Measurements from ENCODE around the gene GALNT10. TPM values are rescaled to one million over a fixed set of nuclear protein-coding genes. Genes with fewer than 3 reads are reported as not detected.

GALNT10 gene
- total RNA-seq, 4 donors from 2014 or later: 21.4 to 49.8 (median 44.7) TPM

- Histone ChIP-seq H3K27ac (replicated peaks in 1 of 4) (no peak overlapping the region), H3K4me3 (no peak overlapping the region), H3K9me3 (no peaks in the 10 kb centered on the region), H3K36me3 (peaks cover 0 to 13% (median 8%) of the 10 kb centered on the region in 4 donors), H3K27me3 (no peaks in the 10 kb centered on the region), H3K4me1 (peaks cover 30 to 72% (median 63%) of the 10 kb centered on the region in 4 donors)
- no peak for TF ChIP-seq EP300 (IDR thresholded peaks at IDR 0.05)
- no peak for TF ChIP-seq CTCF (IDR thresholded peaks at IDR 0.05)
- no peak for TF ChIP-seq POLR2AphosphoS5 (IDR thresholded peaks at IDR 0.05)
- no peak for TF ChIP-seq POLR2A (IDR thresholded peaks at IDR 0.05; ENCODE audit: low read depth)
- intact Hi-C loops (cut with DNase I): no loop called here
- DNase-seq (ENCODE audit: extremely low spot score): no peak
- WGBS: 44% methylated on average over 8 of the region's 8 CpGs
These were observed 6.6 kb downstream of the GALNT10 start for GRCh38 chr5:154196955-154197652.

GRCh38 chr5:154197801-154198491 is 7.4 kb downstream of the GALNT10 start:
- Histone ChIP-seq H3K4me3 (no peak overlapping the region), H3K36me3 (peaks cover 0 to 13% (median 8%) of the 10 kb centered on the region in 4 donors), H3K4me1 (peaks cover 32 to 70% (median 62%) of the 10 kb centered on the region in 4 donors), H3K27me3 (no peaks in the 10 kb centered on the region), H3K27ac (replicated peaks in 1 of 4) (no peak overlapping the region), H3K9me3 (no peaks in the 10 kb centered on the region)
- intact Hi-C loops (cut with DNase I): no loop called here
- no peak for TF ChIP-seq POLR2A (IDR thresholded peaks at IDR 0.05; ENCODE audit: low read depth)
- no peak for TF ChIP-seq POLR2AphosphoS5 (IDR thresholded peaks at IDR 0.05)
- TF ChIP-seq EP300 (IDR thresholded peaks at IDR 0.05): no peak
- no peak for TF ChIP-seq CTCF (IDR thresholded peaks at IDR 0.05)
- WGBS: 90% methylated on average over 8 of the region's 8 CpGs
- DNase-seq (ENCODE audit: extremely low spot score): no peak

GRCh38 chr5:154198611-154199230 is 8.2 kb downstream of the GALNT10 start:
- Histone ChIP-seq H3K4me1 (peaks cover 33 to 64% (median 58%) of the 10 kb centered on the region in 4 donors), H3K27ac (replicated peaks in 1 of 4) (no peak overlapping the region), H3K9me3 (no peaks in the 10 kb centered on the region), H3K27me3 (no peaks in the 10 kb centered on the region), H3K4me3 (no peak overlapping the region), H3K36me3 (peaks cover 0 to 13% (median 8%) of the 10 kb centered on the region in 4 donors)
- intact Hi-C loops (cut with DNase I): no loop called here
- TF ChIP-seq POLR2AphosphoS5 (IDR thresholded peaks at IDR 0.05): no peak
- no peak for TF ChIP-seq POLR2A (IDR thresholded peaks at IDR 0.05; ENCODE audit: low read depth)
- no peak for TF ChIP-seq CTCF (IDR thresholded peaks at IDR 0.05)
- TF ChIP-seq EP300 (IDR thresholded peaks at IDR 0.05): no peak
- WGBS: 61% methylated on average over 4 of the region's 4 CpGs
- no peak for DNase-seq (ENCODE audit: extremely low spot score)

- TF ChIP-seq EP300 (IDR thresholded peaks at IDR 0.05) (no peak), POLR2AphosphoS5 (IDR thresholded peaks at IDR 0.05) (no peak), CTCF (IDR thresholded peaks at IDR 0.05) (no peak), POLR2A (IDR thresholded peaks at IDR 0.05; ENCODE audit: low read depth) (no peak)
- Histone ChIP-seq H3K27me3 (no peaks in the 10 kb centered on the region), H3K4me1 (peaks cover 33 to 63% (median 52%) of the 10 kb centered on the region in 4 donors), H3K4me3 (no peak overlapping the region), H3K9me3 (no peaks in the 10 kb centered on the region), H3K36me3 (peaks cover 0 to 13% (median 8%) of the 10 kb centered on the region in 4 donors), H3K27ac (replicated peaks in 1 of 4) (no peak overlapping the region)
- intact Hi-C loops (cut with DNase I): no loop called here
- no peak for DNase-seq (ENCODE audit: extremely low spot score)
- 82% methylated on average over 4 of the region's 4 CpGs for WGBS
These were observed 8.7 kb downstream of the GALNT10 start for GRCh38 chr5:154199263-154199662.

All from esophagus muscularis mucosa (tissue), 4 donors.